GM21381 (cell line): ENCODE measurements around the gene PRAMEF27.
"Not testable (repeated sequence)": the region's sequence is repeated elsewhere in the genome, so short reads cannot be mapped to it uniquely, and the experiment has no call there.

Experiments
- ATAC-seq: cut with Tn5 transposase; IDR thresholded peaks from one replicate; pipeline ENCODE4 v1.9.1; 2021; ENCODE audit warnings: mild to moderate bottlenecking, moderate library complexity; ENCODE audit not compliant: unreplicated experiment

The PRAMEF27 gene

DNA sequence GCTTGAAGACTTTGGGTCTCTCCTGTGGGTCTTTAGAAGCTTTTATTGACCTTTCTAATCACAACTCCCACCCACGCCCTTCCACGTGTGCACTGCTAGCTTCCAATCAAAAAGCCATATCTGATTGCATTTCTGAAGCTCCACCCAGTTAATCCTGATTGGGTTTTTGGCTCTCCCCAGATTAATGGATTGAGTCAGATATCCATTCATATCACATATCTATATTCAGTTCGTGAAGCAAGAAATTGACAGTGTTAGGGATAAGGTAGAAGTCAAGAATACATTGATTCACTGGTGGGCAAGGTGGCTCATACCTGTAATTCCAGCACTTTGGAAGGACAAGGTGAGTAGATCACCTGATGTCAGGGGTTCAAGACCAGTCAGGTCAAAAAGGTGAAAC lies at the start of gene PRAMEF27:
PRAMEF27 (minus strand) TSS at position 101 of the 400 bp plus-strand sequence. CDS start 2,916 bp downstream, outside the sequence.
- not testable (repeated sequence) for ATAC-seq

GRCh38 chr1:13070474-13070873 lies 14.1 kb upstream of the PRAMEF27 start, which contains the start of gene PRAMEF25:
Gene PRAMEF25 (plus strand): TSS chr1:13070774. CDS start chr1:13073694, 2,920 bp downstream.
- not testable (repeated sequence) for ATAC-seq

GRCh38 chr1:13019846-13020245 lies 36.5 kb downstream of the PRAMEF27 start:
- ATAC-seq = not testable (repeated sequence)

- ATAC-seq = not testable (repeated sequence)
Observed at GRCh38 chr1:13011932-13012331, 44.4 kb downstream of the PRAMEF27 start.

DNA sequence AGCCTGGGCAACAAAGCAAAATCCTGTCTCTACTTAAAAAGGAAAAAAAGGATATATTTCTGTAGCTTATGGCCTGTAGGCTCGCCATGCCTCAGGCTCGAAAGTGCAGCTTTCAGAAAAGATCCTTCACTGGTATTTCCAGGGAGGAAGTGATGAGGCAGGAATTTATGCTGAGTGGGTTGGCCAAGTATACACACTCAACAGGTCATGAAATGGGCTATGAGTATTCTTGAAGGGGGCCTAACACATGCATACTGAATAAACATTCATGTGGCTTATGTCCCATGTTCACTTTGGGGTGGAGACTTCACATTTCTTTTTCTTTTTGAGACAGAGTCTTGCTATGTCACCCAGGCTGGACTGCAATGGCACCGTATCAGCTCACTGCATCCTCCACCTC lies 47.0 kb downstream of the PRAMEF27 start:
- not testable (repeated sequence) for ATAC-seq

DNA sequence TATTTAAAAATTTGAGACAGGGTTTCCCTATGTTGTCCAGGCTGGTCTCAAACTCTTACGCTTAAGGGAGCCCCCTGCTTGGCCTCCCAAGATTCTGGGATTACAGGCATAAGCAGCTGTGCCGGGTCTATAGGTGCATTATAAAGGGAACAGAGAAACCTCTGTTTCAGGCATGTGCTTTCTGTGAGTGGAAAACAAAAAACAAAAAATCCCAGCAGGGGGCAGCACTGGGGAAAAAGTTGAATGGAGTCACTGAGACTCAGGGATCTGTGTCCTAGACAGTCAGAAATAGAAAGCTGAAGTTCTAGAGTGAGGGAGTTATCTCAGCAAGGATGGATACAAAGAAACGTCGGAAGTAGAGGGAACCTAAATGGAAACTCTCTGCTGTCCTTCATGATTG lies 50.6 kb downstream of the PRAMEF27 start:
- not testable (repeated sequence) for ATAC-seq
